Neural cell (in vitro differentiated cells): ENCODE results near the gene MTFR2. TPM values are rescaled to one million over a fixed set of nuclear protein-coding genes. Genes with fewer than 3 reads are reported as not detected.

ENCODE experiments used
- H2AFZ ChIP-seq: fragments of 200-600, 300-800 bp; sonication (generic), shearing (Covaris generic); 2 replicates; pipeline ENCODE4 v1.6.0; 2014; ENCODE audit warnings: low read depth, mild to moderate bottlenecking, antibody characterized with exemption, low read length, moderate library complexity
- H3F3A ChIP-seq: fragments of 200-600 bp; shearing (Covaris generic); 2 replicates; pipeline ENCODE4 v1.6.1; 2016; ENCODE audit warnings: mild to moderate bottlenecking, moderate library complexity, mixed read lengths, antibody characterized with exemption, low read length; ENCODE audit not compliant: insufficient read depth, poor library complexity, severe bottlenecking
- H3K27ac ChIP-seq: fragments of 200-600, 300-800 bp; sonication (generic), shearing (Covaris generic); 2 replicates; pipeline ENCODE4 v1.5.1; 2014; ENCODE audit warnings: mild to moderate bottlenecking, low read length, moderate library complexity
- H3K27me3 ChIP-seq: fragments of 300-800, 200-600 bp; sonication (generic), shearing (Covaris generic); 2 replicates; pipeline ENCODE4 v1.6.0; 2014; ENCODE audit warnings: mild to moderate bottlenecking, low read depth, low read length, moderate library complexity; ENCODE audit not compliant: insufficient read depth
- H3K36me3 ChIP-seq: fragments of 300-800, 200-600 bp; sonication (generic), shearing (Covaris generic); 2 replicates; pipeline ENCODE4 v1.5.1; 2014; ENCODE audit warnings: mild to moderate bottlenecking, antibody characterized with exemption, low read length, moderate library complexity; ENCODE audit not compliant: insufficient read depth
- H3K4me2 ChIP-seq: fragments of 300-800, 200-600 bp; sonication (generic), shearing (Covaris generic); 2 replicates; pipeline ENCODE4 v1.6.0; 2014; ENCODE audit warnings: mild to moderate bottlenecking, low read length
- H3K4me3 ChIP-seq: fragments of 300-800, 200-600 bp; sonication (generic), shearing (Covaris generic); 2 replicates; pipeline ENCODE4 v1.5.1; 2014; ENCODE audit warnings: mild to moderate bottlenecking, low read length, moderate library complexity
- H3K79me2 ChIP-seq: fragments of 200-600 bp; shearing (Covaris generic); replicated peaks from 2 replicates; pipeline ENCODE4 v1.6.0; 2014; ENCODE audit warnings: mild to moderate bottlenecking, low read length, moderate library complexity; ENCODE audit not compliant: insufficient read depth
- H3K9ac ChIP-seq: fragments of 300-800, 200-600 bp; sonication (generic), shearing (Covaris generic); 2 replicates; pipeline ENCODE4 v1.6.1; 2016; ENCODE audit warnings: mild to moderate bottlenecking, low read length, mixed read lengths
- H3K9me2 ChIP-seq: fragments of 200-600 bp; shearing (Covaris generic); 2 replicates; pipeline ENCODE4 v1.6.1; 2016; ENCODE audit warnings: mild to moderate bottlenecking, low read length, mixed read lengths; ENCODE audit not compliant: insufficient read depth
- H3K9me3 ChIP-seq: fragments of 200-600, 300-800 bp; sonication (generic), shearing (Covaris generic); 2 replicates; pipeline ENCODE4 v1.6.1; 2016; ENCODE audit warnings: mild to moderate bottlenecking, mixed run types, low read length, moderate library complexity, mixed read lengths
- H4K20me1 ChIP-seq: fragments of 200-600 bp; shearing (Covaris generic); 2 replicates; pipeline ENCODE4 v1.6.1; 2016; ENCODE audit warnings: mild to moderate bottlenecking, mixed run types; ENCODE audit not compliant: insufficient read depth
- CTCF ChIP-seq: fragments of 450-650 bp; IDR thresholded peaks from 2 replicates; pipeline ENCODE4 v1.5.1; 2014; ENCODE audit warnings: antibody characterized with exemption, mild to moderate bottlenecking, moderate library complexity; ENCODE audit not compliant: poor library complexity, severe bottlenecking
- EP300 ChIP-seq: fragments of 450-650 bp; conservative IDR thresholded peaks from 2 replicates; pipeline ENCODE4 v1.6.1; 2014; ENCODE audit warnings: antibody characterized with exemption, mild to moderate bottlenecking, moderate library complexity; ENCODE audit not compliant: poor library complexity, severe bottlenecking
- EZH2 ChIP-seq: fragments of 200-600, 300-800 bp; shearing (Covaris generic), sonication (generic); IDR thresholded peaks from 2 replicates; pipeline ENCODE4 v1.6.1; 2014; ENCODE audit warnings: antibody characterized with exemption, low read length, borderline replicate concordance, mild to moderate bottlenecking; ENCODE audit not compliant: insufficient read depth, poor library complexity, severe bottlenecking
- MXI1 ChIP-seq: fragments of 450-650 bp; conservative IDR thresholded peaks from 2 replicates; pipeline ENCODE4 v1.6.1; 2014; ENCODE audit warnings: antibody characterized with exemption, mild to moderate bottlenecking; ENCODE audit not compliant: poor library complexity, severe bottlenecking
- POLR2AphosphoS5 ChIP-seq: IDR thresholded peaks from 2 replicates; pipeline ENCODE4 v1.6.1; 2012
- RAD21 ChIP-seq: fragments of 450-650 bp; conservative IDR thresholded peaks from 2 replicates; pipeline ENCODE4 v1.6.1; 2014; ENCODE audit warnings: antibody characterized with exemption, mild to moderate bottlenecking, moderate library complexity
- REST ChIP-seq: IDR thresholded peaks from 2 replicates; pipeline ENCODE4 v1.6.1; 2012; ENCODE audit warnings: borderline replicate concordance
- SMC3 ChIP-seq: fragments of 450-650 bp; conservative IDR thresholded peaks from 2 replicates; pipeline ENCODE4 v1.6.1; 2014; ENCODE audit warnings: antibody characterized with exemption, mild to moderate bottlenecking, moderate library complexity; ENCODE audit not compliant: poor library complexity
- TAF1 ChIP-seq: IDR thresholded peaks from 2 replicates; pipeline ENCODE4 v1.6.1; 2012; ENCODE audit warnings: low read depth
- polyA minus RNA-seq: library from RNA; depleted of rRNA, polyadenylated mRNA; stranded (reverse); fragments of >200 nt; gene quantifications from 2 replicates; pipeline ENCODE4 v1.2.3, GENCODE V29; 2014
- polyA plus RNA-seq: library from polyadenylated mRNA; depleted of rRNA; stranded (reverse); fragments of >200 nt; gene quantifications from 2 replicates; pipeline ENCODE4 v1.2.3, GENCODE V29; 2014

The MTFR2 gene
- polyA plus RNA-seq, result 1.4 TPM in 1 of 2 replicates, not detected in the other
- 2.8 TPM in 1 of 2 replicates, not detected in the other for polyA minus RNA-seq

- no peaks in the 10 kb centered on the region for H3K9me2 ChIP-seq
- H3F3A ChIP-seq, result no peaks in the 10 kb centered on the region
- TF ChIP-seq CTCF, result no peak
- TF ChIP-seq REST, result no peak
- peak; percentile 57 for TF ChIP-seq SMC3
- TF ChIP-seq EP300, result no peak
- peak; percentile 44 for TF ChIP-seq RAD21
- peak; percentile 55 for TF ChIP-seq TAF1
- peak; percentile 100 for TF ChIP-seq MXI1
- no peak for TF ChIP-seq EZH2
- peak; percentile 78 for TF ChIP-seq POLR2AphosphoS5
- H3K27ac ChIP-seq, result no peak within 1 kb of the TSS
- no peaks in the 10 kb centered on the region for H3K79me2 ChIP-seq
- no peaks in the 10 kb centered on the region for H3K36me3 ChIP-seq
- H3K4me3 ChIP-seq, result peak within 1 kb of the TSS; percentile 68
- no peaks in the 10 kb centered on the region for H3K9me3 ChIP-seq
- H2AFZ ChIP-seq, result peak within 1 kb of the TSS; percentile 43
- H4K20me1 ChIP-seq, result no peaks in the 10 kb centered on the region
- H3K9ac ChIP-seq, result peak within 1 kb of the TSS; percentile 49
- H3K4me2 ChIP-seq, result peak within 1 kb of the TSS; percentile 88
- no peaks in the 10 kb centered on the region for H3K27me3 ChIP-seq
These were observed at the start of gene MTFR2 for GRCh38 chr6:136249811-136250685. MTFR2 (minus strand) TSS chr6:136250311; CDS start chr6:136249099, 1,212 bp downstream.

GRCh38 chr6:136294621-136295020 lies 44.5 kb upstream of the MTFR2 start:
- Histone ChIP-seq H3K9me3 (no peaks in the 10 kb centered on the region), H2AFZ (no peak overlapping the region), H3K27me3 (no peaks in the 10 kb centered on the region), H3K79me2 (no peaks in the 10 kb centered on the region), H3K4me3 (no peak overlapping the region), H3K9me2 (no peaks in the 10 kb centered on the region), H3K27ac (no peak overlapping the region), H3F3A (peaks cover 9% of the 10 kb centered on the region), H4K20me1 (no peaks in the 10 kb centered on the region), H3K9ac (no peak overlapping the region), H3K36me3 (no peaks in the 10 kb centered on the region), H3K4me2 (no peak overlapping the region)
- TF ChIP-seq EZH2, result no peak
- TF ChIP-seq TAF1, result no peak
- no peak for TF ChIP-seq SMC3
- TF ChIP-seq EP300, result no peak
- TF ChIP-seq RAD21, result no peak
- TF ChIP-seq CTCF, result no peak
- no peak for TF ChIP-seq POLR2AphosphoS5
- TF ChIP-seq REST, result no peak
- no peak for TF ChIP-seq MXI1
